Activated naive CD4-positive, alpha-beta T cell (primary cell): Measurements from ENCODE around the gene STAT3.
"Not testable (repeated sequence)": the region's sequence is repeated elsewhere in the genome, so short reads cannot be mapped to it uniquely, and the experiment has no call there.

Experiments
- DNase-seq, 4 experiments: peaks; one replicate each; lab custom pipeline; 2025; lab: John Stamatoyannopoulos, UW

The STAT3 gene

GRCh38 chr17:42316755-42317154 is 71.5 kb downstream of the STAT3 start:
- no peak for DNase-seq

- peak in 1 of 4 experiments; percentile 24 for DNase-seq
Observed at GRCh38 chr17:42315402-42316156, 72.7 kb downstream of the STAT3 start.

GRCh38 chr17:42313773-42314566 is 74.3 kb downstream of the STAT3 start:
- DNase-seq: peak in 2 of 4 experiments; percentile 16 to 34

- DNase-seq: no peak
Observed at GRCh38 chr17:42313389-42313772, 74.9 kb downstream of the STAT3 start.

GRCh38 chr17:42312285-42313130 is 75.7 kb downstream of the STAT3 start:
- DNase-seq: peak; percentile 43 to 71 (median 54)

GRCh38 chr17:42312035-42312284 is 76.3 kb downstream of the STAT3 start:
- no peak for DNase-seq

- no peak for DNase-seq
Observed at GRCh38 chr17:42311240-42312034, 76.8 kb downstream of the STAT3 start.

GRCh38 chr17:42310787-42311215 is 77.4 kb downstream of the STAT3 start:
- no peak for DNase-seq

GRCh38 chr17:42309986-42310786 is 78.1 kb downstream of the STAT3 start:
- DNase-seq: no peak

- DNase-seq: no peak
Observed at GRCh38 chr17:42309142-42309541, 79.1 kb downstream of the STAT3 start.

- no peak for DNase-seq
Observed at GRCh38 chr17:42308446-42308845, 79.8 kb downstream of the STAT3 start.

- DNase-seq: no peak
Observed at GRCh38 chr17:42307362-42307927, 80.8 kb downstream of the STAT3 start.

GRCh38 chr17:42306385-42306667 is 81.9 kb downstream of the STAT3 start:
- no peak for DNase-seq

GRCh38 chr17:42305543-42306384 is 82.5 kb downstream of the STAT3 start:
- peak in 1 of 4 experiments; percentile 36 for DNase-seq

GRCh38 chr17:42305031-42305330 is 83.3 kb downstream of the STAT3 start:
- not testable (repeated sequence) for DNase-seq

- DNase-seq: no peak
Observed at GRCh38 chr17:42304187-42305030, 83.8 kb downstream of the STAT3 start.

- no peak for DNase-seq
Observed at GRCh38 chr17:42303694-42304093, 84.5 kb downstream of the STAT3 start.

- no peak for DNase-seq
Observed at GRCh38 chr17:42301022-42301421, 87.2 kb downstream of the STAT3 start.

- not testable (repeated sequence) for DNase-seq
Observed at GRCh38 chr17:42299913-42300312, 88.3 kb downstream of the STAT3 start.
